DMS79 treated with DMSO at 0.1 percent for 48 hours (cell line): ENCODE results near the gene DRC3.

Experiments used
- DNase-seq: peaks from one replicate; lab custom pipeline; 2025; lab: John Stamatoyannopoulos, UW

Gene DRC3

DNA sequence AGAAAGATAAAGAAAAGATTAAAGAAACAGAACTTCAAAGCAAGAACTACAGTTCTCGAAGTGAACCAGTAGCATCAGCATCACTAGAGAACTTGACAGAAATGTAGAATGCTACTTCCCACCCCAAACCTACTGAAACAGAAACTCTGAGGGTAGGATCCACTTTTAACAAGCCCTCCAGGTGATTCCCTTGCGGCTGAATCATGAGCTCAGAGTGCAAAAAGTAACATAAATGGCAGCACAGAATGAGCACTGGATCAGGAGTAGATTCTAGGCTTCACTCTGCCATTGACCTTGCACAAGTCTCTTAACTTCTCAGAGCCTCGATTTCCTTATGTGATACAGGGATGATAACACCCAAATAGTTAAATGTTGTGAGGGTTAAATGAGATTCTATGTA lies 6.3 kb upstream of the DRC3 start:
- DNase-seq = no peak

DNA sequence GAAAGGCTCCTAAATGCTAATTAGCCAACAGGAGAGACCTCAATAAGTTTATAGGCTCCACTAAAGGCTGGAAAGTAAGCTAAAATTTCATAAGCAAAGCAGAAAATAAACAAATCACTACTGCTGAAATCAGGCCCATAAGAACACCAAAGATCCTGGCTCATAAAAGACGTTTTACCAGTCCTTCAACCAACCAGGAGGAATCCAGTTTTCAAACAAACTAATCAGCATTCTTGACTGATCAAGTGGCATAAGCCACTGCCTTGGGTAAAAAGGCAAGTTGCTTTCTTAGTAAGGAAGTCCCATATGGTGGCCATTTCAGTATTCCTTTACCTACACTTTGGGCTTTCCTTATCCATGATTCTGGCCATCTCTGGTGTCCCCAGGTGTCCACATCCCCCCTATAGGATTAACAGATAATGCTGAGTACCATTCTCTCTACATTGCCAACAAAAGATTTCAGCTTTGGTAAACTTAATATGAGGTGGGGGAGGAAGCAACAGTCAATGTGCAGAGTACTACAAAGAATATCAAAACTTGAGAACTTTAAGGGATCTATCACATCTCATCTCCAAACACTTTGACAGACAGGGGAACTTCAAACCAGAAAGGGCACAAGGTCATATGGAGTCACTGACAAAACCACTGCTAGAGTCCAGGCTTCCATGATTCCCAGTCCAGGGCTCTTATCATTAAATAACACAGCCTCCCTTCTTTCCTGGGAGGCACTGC lies 1.8 kb upstream of the DRC3 start:
- DNase-seq = no peak

DNA sequence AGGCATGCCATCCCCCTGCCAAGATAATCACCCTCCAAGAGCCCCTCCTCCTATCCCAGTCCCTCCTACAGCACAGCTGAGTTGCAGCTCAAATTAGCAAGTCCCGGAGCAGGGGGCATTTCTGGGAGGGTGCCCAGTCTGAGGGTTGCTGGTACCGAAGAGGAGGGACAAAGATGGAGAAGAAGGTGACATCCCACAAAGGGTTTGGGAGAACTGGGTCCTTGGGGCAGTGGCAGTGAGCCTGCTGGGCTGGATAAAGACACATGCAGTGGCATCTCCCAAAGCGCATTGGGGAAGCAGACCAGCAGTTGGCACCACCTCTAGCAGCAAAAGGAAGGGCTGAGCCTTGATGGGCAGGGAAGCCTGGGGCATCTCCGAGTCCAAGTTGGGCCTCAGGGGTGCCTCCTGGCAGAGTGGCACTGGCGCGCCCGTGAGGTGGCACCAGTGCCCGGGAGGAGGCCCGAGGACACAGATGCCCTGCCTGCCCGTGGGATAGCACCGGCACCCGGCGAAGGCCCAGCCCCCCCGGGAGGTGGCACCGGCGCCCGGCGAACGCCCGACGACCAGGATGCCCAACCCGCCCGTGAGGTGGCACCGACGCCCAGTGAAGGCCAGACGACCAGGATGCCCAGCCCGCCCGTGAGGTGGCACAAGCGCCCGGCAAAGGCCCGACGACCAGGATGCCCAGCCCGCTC lies 1.1 kb upstream of the DRC3 start:
- no peak for DNase-seq

DNA sequence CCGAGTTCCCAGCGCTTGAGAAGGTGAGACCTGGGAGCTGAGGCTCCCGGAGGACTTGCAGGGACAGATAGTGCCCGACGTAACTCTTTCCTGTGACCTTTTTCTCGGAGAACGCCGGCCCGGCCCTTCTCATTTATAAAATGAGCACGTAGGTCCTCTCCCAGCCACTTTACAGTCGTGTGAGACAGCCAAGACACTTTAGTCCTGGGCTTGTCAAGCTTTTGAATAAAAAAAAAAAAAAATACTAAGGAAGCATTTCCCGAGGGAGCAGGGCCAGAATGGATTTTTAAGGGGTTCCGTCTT lies 241 bp downstream of the DRC3 start:
- no peak for DNase-seq

DNA sequence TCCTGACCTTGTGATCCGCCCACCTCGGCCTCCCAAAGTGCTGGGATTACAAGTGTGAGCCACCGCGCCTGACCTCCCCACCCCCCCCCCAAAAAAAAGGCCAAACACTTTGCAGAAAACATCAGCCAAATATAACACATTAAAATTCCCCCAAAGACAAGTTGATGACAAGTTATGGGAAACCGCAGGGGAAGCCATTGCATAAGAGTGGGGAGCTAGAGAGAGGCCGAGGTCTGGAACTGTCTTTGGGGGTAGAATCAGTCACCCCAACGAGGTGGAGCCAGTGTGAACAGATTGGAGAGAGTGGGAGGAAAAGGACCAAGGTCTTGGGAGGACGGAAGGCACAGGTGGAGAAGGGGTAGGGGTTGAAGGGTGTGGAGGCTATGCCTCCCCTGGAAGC lies 2.8 kb downstream of the DRC3 start:
- no peak for DNase-seq

DNA sequence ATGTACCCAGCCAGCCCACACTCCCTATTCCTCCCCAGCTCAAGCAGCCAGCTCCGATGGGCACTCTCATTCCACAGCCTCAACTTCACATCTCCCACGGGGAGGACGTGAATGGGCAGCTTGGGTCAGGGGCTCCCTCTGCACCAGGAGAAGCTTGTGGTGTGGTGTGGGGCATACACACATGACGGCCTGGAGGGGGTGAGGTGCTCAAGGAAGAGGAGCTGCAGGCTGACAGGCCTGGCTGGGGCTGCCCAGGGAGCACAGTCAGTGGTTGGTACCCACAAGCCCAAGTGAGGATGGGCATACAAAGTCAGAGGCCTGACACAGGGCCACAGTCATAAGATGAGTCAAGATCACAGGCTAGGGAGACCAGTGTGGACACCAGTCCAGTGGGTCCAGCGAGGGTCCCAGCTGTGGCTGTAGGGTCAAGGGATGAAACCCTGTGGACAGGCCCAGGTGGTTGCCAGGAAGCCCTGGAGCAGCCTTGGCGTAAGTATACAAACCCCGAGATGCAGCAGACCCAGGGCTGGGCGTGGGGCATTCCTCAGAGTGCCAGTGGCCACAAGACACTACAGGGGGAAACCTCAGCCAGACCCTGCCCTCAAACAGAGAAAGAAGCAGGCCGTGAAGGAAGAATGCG lies 4.4 kb downstream of the DRC3 start:
- DNase-seq = no peak

DNA sequence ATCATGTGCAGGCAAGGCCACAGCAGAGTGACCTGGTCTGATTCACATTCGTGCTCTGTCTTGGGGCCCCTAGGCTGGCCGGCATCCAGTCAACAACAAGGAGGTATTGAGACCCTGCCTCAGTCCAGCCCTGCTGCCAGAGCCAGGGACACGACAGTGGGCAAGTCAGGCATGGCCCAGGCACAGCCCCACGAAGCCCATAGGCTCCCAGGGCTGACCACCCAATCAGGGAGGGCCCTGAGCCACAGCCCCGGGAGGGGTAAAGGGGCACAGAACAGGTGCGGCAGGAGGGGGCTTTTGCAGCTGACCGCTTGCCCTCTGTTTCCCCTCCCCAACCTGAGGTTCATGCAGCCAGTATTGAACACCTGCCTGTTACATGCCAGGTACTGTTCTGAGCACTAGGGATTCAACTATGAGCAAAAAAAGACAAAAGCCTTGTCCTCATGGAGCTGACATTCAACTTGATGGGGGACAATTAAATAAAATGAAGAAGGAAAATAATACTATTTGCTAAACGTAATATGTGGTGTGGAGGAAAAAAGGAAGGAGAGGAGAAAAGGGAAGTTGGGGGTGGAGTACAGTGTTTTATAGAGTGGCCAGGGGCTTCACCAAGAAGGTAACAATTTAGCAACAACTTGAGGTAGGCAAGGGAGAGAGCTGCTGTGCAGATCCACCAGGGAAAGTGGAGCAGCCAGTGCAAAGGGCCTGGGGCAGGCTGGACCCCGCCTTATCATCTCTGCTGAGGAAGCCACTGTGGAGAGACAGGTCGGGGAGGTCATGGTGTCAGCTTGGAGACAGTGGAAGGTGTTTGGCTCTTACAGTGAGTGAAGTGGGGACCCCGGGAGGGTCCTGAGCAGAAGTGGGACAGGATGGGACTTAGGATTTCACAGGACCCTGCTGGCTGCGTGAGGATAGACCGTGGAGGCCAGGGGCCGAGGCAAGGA lies 6.1 kb downstream of the DRC3 start:
- DNase-seq = no peak

DNA sequence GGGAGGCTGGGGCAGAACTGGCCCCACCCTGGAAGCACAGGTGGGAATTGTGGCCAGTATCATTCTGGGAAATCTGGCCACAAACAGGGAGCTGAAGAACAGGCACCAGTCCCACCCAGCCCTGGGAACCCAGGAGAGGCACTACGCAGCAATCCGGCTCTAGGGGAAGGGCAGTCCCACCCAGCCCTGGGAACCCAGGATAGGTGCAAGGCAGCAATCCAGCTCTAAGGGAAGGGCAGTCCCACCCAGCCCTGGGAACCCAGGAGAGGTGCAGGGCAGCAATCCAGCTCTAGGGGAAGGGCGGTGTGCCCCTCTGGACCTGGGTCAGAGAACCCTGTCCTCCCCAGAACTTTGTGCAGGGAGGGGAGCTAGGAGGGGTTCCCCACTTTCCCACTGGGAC lies 7.1 kb downstream of the DRC3 start:
- DNase-seq = no peak

DNA sequence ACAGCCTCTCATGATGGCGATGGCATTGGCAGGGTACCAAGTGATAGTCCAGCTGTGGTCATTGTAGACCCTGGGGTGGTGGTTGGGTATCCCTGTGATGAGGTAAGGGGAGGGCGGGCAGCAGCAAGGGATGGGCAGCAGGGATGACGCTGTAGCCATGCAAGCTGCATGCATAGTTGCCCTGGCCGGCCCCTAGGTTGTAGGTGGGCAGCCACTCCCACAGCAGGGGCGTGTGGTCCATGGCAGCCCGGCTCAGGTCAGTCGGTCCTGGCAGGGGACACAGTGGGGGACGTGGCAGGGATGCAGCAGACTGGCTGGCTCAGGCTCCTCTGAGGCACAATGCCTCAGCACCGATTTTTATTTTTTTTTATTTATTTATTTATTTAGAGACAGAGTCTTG lies 8.7 kb downstream of the DRC3 start:
- no peak for DNase-seq

DNA sequence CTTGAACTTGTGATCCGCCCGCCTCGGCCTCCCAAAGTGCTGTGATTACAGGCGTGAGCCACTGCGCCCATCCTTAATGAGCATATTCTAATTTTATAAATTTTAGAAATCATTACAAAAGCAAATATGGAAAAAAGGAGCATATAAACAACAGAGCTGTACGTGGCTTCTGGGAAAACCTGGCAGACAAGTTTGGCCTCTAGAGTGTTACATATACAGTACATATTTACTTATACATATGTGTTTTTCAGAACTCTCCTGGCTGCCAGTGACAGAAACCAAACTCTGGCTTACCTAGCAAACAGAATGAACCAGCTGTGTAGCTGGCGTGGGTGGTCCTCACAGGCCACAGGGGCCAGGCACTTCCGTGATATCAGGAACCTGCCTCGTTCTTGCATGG lies 10.1 kb downstream of the DRC3 start:
- no peak for DNase-seq

DNA sequence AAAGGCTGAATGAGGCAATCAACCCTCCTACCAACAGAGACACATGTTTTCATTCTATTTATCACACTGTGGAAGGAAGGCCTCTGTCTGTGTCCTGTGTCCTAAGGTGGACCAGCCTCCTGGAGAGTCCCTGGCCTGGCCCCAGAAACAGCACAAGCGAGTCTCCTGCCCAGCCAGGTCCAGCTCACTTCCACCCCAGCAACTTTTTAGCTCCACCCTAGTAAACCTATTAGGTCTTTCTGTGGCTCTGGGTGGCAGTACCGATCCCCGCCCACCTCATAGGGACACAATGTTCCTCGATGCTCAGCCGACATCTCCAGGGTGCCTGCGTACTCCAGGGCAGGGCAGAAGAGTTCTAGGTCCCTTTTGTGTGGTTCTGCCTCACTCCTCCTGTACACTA lies 10.7 kb downstream of the DRC3 start:
- no peak for DNase-seq

DNA sequence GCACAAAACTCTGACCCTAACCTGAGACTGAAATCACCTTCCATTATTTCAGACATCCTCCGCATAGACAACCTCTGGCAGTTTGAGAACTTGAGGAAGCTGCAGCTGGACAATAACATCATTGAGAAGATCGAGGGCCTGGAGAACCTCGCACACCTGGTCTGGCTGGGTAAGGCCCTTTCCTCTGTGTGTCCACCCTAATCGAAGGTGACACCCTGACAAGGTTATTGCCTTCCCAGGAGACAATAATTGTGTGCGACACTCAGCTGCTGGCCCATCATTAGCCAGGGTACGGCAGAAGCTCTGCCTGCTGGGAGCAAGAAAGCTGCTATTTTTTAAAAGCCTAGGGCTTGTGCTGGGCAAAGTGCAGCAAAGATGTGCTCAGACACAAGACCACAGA lies 11.1 kb downstream of the DRC3 start:
- no peak for DNase-seq

DNA sequence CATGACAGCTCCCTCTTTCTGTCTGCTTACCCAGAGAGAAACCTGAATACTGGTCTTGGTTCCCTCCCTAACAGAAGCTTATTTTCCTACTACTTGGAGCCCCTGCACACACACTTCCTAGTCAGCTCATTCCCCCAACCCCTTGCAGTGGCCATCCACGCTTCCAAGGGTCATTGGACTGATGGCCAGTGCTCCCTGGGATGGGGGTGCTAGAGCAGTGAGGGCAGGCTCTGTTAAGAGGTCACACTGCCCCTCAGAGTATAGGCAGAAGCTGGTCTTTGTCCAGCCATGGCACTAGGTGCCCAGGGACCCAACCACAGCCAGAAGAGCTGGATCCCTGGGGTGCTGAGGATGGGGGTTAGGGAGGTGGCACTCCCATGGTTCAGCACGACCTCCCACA lies 12.5 kb downstream of the DRC3 start:
- no peak for DNase-seq

DNA sequence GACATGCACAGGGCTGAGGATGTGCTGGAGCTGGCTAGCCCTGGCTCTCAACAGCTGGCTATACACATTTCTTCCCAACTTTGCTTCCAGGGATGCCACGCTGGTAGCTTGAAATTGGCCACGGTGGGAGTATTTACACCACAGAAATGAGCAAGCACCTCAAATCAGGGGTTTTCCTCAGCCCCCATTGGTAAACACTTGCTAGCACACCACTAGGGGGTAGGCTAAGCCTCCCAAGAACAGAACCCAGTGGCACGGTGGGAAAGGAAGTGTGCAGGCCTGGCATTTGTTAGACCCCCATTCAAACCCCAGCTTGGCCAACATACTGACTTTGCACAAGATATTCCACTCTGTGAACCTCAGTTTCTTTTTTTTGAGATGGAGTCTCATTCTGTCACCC lies 12.9 kb downstream of the DRC3 start:
- DNase-seq = no peak

DNA sequence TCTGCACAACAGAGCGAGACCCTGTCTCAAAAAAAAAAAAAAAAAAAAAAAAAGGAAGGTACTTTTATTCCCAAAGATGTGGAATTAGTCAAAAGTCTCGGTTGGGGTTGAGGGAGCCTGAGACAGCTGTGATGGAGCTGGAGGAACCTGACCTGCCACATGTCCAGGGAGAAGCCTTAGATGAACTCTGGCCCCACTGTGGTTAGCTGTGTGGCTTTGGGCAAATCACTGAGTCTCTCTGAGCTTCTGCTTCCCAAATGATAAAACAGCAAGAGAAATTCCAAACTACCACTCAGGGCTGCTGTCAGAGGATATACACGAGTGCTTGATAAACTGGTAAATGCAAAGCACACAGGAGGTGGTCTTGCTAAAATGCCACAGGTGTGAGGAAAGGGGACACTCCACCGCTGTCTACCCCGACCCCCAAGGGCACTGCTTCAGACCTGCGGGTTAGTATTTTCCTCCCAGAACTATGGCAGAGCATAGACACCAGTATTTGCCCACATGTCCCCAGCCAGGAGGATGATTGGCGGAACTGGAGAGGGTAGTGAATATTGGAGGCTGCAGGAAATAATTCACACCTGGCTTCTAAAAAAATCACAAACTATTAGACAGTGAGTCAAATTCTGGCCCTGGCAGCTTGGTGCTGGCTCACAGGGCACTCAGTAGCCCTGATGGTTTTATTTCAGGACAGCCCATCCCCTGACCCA lies 14.7 kb downstream of the DRC3 start:
- no peak for DNase-seq

DNA sequence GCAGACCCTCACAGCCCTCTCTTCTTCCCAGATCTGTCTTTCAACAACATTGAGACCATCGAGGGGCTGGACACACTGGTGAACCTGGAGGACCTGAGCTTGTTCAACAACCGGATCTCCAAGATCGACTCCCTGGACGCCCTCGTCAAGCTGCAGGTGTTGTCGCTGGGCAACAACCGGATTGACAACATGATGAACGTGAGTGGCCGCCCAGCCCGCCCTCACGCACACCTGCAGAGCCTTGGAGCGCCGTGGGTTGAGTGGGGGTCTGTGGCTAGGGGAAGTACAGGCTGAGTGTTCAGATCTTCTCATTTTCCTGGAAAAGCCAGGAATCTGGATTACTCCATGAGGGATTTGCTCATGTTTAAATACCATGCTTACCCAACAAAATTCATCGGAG lies 15.2 kb downstream of the DRC3 start:
- DNase-seq = peak; percentile 4

DNA sequence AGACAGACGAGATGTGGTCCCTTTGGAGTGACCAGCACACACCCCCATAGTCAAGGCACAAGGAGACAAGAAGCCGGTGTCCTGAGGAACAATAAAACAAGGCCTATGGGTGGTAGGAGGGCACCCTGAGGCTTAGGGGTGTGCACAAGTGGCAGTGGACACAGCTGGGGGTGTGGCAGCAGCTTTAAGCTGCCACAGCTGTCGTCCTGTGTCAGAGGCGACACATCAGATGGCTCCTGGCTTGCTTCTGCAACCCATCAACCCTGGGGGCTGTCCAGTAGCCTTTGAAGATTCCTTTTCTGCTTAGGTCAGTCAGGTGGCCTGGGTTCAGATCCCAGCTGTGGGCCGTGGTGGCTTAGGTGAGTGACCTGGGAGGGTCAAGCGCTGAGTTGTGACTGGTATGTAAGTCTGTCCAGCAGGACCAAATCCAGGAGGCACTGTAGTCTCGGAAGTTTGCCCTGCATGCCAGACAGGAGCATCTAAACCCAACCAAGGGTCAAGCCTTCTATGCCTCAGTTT lies 15.8 kb downstream of the DRC3 start:
- DNase-seq = no peak

DNA sequence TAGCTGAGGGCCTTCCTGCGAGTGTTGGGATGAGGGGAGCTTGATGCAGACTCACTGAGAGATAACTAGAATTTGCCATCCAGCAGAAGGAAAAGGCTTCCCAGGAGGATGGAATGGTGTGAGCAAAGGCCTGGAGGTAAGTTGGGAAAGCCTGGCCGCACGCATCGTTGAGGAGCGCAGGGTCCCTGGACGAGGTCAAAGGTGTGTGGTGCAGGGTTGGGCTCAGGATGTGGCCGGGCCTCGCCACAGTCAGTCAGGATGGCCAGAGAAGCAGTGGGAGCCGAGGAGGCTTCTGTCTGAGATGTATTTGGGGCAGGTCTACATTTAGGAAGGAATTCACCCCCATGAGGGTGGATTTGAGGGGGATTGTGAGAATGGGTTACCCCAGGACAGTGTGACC lies 16.4 kb downstream of the DRC3 start:
- DNase-seq = no peak

DNA sequence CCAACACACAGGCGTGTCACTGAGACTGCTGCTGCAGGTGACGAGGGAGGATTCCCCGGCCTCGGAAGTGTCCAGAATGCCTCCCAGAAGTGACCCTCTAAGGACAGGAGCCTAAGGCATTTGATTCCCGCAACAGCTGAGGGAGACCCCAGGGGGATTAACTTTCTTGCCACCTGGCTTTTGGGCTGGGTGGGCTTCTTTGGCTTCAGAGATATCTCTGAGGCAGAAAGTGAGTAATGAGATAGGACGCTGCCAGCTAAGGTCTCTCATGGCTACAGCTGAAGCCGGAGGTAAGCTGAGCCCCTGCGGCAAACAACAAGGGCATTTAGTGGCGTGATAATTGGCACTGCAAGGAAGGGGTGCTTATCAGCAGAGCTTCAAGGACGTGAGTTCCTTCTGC lies 17.0 kb downstream of the DRC3 start:
- DNase-seq = no peak

DNA sequence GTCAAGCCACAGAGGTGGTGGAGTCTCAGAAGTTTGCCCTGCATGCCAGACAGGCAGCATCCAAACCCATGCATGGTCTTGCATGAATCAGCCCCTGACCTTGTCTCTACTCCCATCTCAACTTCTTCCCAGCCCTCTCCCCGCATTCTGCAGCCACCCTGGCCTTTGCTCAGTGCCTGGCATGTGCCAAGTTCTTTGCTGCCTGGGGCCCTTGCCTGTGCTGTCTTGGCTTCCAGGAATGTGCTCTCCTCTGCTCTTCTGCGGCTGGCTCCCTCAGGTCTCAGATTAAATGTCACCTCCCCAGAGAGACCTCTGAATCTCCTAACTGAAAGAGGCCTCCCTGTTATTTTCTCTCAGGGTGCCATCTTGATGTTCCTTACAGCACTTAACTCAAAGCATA lies 17.6 kb downstream of the DRC3 start:
- DNase-seq = no peak

DNA sequence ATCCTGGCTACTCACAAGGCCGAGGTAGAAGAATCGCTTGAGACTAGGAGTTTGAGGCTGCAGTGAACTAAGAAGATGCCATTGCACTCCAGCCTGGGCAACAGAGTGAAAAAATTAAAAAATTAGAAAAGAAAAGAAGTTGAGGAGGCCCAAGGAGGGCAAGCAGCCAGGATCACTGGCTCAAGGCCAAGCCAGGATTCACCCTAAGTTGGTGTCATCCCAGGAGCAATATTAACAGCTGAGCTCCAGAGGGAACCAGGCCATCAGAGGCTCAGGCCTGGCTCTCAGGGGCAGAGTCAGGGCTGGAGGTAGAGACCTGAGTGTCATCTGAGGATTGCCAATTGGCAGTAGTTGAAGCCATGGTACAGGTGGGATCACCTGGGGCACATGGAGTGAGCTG lies 20.7 kb downstream of the DRC3 start:
- DNase-seq = no peak

DNA sequence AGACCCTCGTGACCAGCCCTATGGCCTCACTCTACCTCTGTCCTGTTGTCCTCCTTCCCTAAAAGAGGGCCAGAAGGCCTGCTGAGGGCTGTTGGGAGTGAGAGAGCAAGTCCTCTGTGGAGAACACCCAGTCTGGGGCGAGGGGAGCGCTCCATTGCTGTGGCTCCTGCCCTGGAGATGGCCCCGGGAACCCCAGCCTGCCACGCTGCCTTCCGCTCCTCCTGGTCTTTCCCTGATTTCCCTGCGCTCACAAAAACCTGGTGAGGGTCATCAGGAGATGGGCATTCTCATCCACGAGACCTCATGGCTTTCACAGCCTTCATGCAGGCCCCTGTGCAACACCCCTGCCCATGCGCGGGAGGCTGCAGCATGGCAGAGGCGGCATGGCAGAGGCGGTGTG lies 21.2 kb downstream of the DRC3 start:
- DNase-seq = no peak
